ENCODE measurements around the gene MCCC1.

MCCC1 gene

GRCh38 chr3:182983876-182984275 lies 115.4 kb downstream of the MCCC1 start:
- DNase-seq: no peak

GRCh38 chr3:182981038-182981380 lies 118.3 kb downstream of the MCCC1 start:
- peak in 4 of 56 donors; percentile 5 to 45 (median 33) for DNase-seq

- DNase-seq: peak in 54 of 56 donors; percentile 8 to 90 (median 74)
Measured at GRCh38 chr3:182980204-182981037, 118.9 kb downstream of the MCCC1 start, which contains the start of gene DCUN1D1. TSS of gene DCUN1D1 (minus strand) at chr3:182980538. CDS start at chr3:182980489, 49 bp downstream.

GRCh38 chr3:182979674-182980191 lies 119.6 kb downstream of the MCCC1 start:
- peak in 21 of 56 donors; percentile 15 to 68 (median 43) for DNase-seq

- peak in 1 of 56 donors; percentile 9 for DNase-seq
Measured at GRCh38 chr3:182979103-182979673, 120.1 kb downstream of the MCCC1 start.

- DNase-seq: no peak
Measured at GRCh38 chr3:182978387-182978786, 120.9 kb downstream of the MCCC1 start.

- no peak for DNase-seq
Measured at GRCh38 chr3:182973047-182973446, 126.2 kb downstream of the MCCC1 start.

- no peak for DNase-seq
Measured at GRCh38 chr3:182972387-182972786, 126.9 kb downstream of the MCCC1 start.

GRCh38 chr3:182971637-182972036 lies 127.7 kb downstream of the MCCC1 start:
- no peak for DNase-seq

GRCh38 chr3:182970811-182971418 lies 128.4 kb downstream of the MCCC1 start:
- no peak for DNase-seq

- DNase-seq: no peak
Measured at GRCh38 chr3:182969853-182970252, 129.4 kb downstream of the MCCC1 start.

GRCh38 chr3:182969277-182969676 lies 130.0 kb downstream of the MCCC1 start:
- DNase-seq: no peak

- DNase-seq: no peak
Measured at GRCh38 chr3:182967218-182968204, 131.8 kb downstream of the MCCC1 start.

- no peak for DNase-seq
Measured at GRCh38 chr3:182965861-182966366, 133.4 kb downstream of the MCCC1 start.
